Tongue (tissue), 1 donor: Measurements from ENCODE around the gene DHRS4. TPM values are rescaled to one million over a fixed set of nuclear protein-coding genes. Genes with fewer than 3 reads are reported as not detected.

Experiments
- total RNA-seq: library from RNA; depleted of rRNA; stranded (reverse); fragments of >200 nt; gene quantifications from one replicate; pipeline ENCODE4 v1.2.3, GENCODE V29; 2014

DHRS4 gene
- total RNA-seq, 1 donor from 2014 or later: 18.8 TPM

Other genes starting within 250 kb of the DHRS4 start
- 8.2 TPM for gene DHRS4L2, start 35.2 kb downstream of the DHRS4 start, total RNA-seq
- 0.72 TPM for gene CARMIL3, start 98.2 kb downstream of the DHRS4 start, total RNA-seq
- gene CPNE6, start 117.8 kb downstream of the DHRS4 start, total RNA-seq: not detected
- 2.9 TPM for gene PCK2, start 140.5 kb downstream of the DHRS4 start, total RNA-seq
- 80.3 TPM for gene DCAF11, start 161.0 kb downstream of the DHRS4 start, total RNA-seq
- gene NRL, start 161.2 kb downstream of the DHRS4 start, total RNA-seq: 2.4 TPM
- gene FITM1, start 176.9 kb downstream of the DHRS4 start, total RNA-seq: 132 TPM
- 73.5 TPM for gene PSME1, start 182.4 kb downstream of the DHRS4 start, total RNA-seq
- 18.1 TPM for gene EMC9, start 187.8 kb downstream of the DHRS4 start, total RNA-seq
- gene PSME2, start 192.8 kb downstream of the DHRS4 start, total RNA-seq: 35.5 TPM
- 38.2 TPM for gene RNF31, start 193.7 kb downstream of the DHRS4 start, total RNA-seq
- 34.6 TPM for gene IRF9, start 207.5 kb downstream of the DHRS4 start, total RNA-seq
- 8.6 TPM for gene REC8, start 218.3 kb downstream of the DHRS4 start, total RNA-seq
- gene IPO4, start 235.0 kb downstream of the DHRS4 start, total RNA-seq: 30.8 TPM
- gene TM9SF1, start 241.7 kb downstream of the DHRS4 start, total RNA-seq: 52.9 TPM